IMR-90 (cell line): ENCODE measurements around the gene IL1A.

ENCODE experiments used
- BHLHE40 ChIP-seq: fragments of 150-350 bp; IDR thresholded peaks from 2 replicates; pipeline ENCODE4 v1.6.1; 2016; ENCODE audit warnings: mild to moderate bottlenecking, low read depth, low read length
- CTCF ChIP-seq: conservative IDR thresholded peaks from 2 replicates; pipeline ENCODE4 v1.5.1; 2012; ENCODE audit warnings: mild to moderate bottlenecking, low read depth, low read length, improper control_type of control experiment
- FOS ChIP-seq: fragments of 150-350 bp; IDR thresholded peaks from 2 replicates; pipeline ENCODE4 v1.6.1; 2016; ENCODE audit warnings: low read depth, low read length
- MXI1 ChIP-seq: IDR thresholded peaks from 2 replicates; pipeline ENCODE4 v1.6.1; 2012; ENCODE audit warnings: low read depth, mild to moderate bottlenecking, low read length, moderate library complexity, borderline replicate concordance
- POLR2A ChIP-seq: IDR thresholded peaks from 2 replicates; pipeline ENCODE4 v1.6.1; 2012; ENCODE audit warnings: mild to moderate bottlenecking, low read depth, low read length
- SMC3 ChIP-seq: fragments of 150-350 bp; IDR thresholded peaks from 2 replicates; pipeline ENCODE4 v1.6.1; 2016; ENCODE audit warnings: low read depth, mild to moderate bottlenecking, antibody characterized with exemption, low read length, moderate library complexity

- TF ChIP-seq POLR2A (no peak), CTCF (no peak), SMC3 (no peak), MXI1 (no peak), FOS (no peak), BHLHE40 (no peak)
Measured at GRCh38 chr2:112740527-112740926, 43.8 kb downstream of the IL1A start.
